DMS79 treated with DMSO at 0.1 percent for 48 hours (cell line): ENCODE results near the gene LSM14A.
"Not testable (repeated sequence)": the region's sequence is repeated elsewhere in the genome, so short reads cannot be mapped to it uniquely, and the experiment has no call there.

Source experiments
- DNase-seq: peaks from one replicate; lab custom pipeline; 2025; lab: John Stamatoyannopoulos, UW

Gene LSM14A

DNA sequence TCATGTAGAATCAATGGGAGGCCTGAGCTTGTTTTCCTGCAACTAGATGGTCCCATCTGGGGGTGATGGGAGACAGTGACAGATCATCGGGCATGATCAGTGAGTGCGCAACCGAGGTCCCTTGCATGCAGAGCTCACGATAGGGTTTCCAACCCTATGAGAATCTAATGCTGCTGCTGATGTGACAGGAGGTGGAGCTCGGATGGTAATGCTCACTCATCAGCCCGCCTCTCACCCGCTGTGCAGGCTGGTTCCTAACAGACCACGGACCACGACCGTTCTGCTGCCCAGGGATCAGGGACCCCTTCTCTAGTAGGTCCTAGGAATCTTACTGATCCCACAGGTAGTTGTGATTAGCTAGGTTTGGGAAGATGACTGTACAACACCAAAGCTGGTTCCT, 58.5 kb downstream of the LSM14A start:
- DNase-seq: no peak

GRCh38 chr19:34231439-34231838, 59.1 kb downstream of the LSM14A start:
- DNase-seq: no peak

DNA sequence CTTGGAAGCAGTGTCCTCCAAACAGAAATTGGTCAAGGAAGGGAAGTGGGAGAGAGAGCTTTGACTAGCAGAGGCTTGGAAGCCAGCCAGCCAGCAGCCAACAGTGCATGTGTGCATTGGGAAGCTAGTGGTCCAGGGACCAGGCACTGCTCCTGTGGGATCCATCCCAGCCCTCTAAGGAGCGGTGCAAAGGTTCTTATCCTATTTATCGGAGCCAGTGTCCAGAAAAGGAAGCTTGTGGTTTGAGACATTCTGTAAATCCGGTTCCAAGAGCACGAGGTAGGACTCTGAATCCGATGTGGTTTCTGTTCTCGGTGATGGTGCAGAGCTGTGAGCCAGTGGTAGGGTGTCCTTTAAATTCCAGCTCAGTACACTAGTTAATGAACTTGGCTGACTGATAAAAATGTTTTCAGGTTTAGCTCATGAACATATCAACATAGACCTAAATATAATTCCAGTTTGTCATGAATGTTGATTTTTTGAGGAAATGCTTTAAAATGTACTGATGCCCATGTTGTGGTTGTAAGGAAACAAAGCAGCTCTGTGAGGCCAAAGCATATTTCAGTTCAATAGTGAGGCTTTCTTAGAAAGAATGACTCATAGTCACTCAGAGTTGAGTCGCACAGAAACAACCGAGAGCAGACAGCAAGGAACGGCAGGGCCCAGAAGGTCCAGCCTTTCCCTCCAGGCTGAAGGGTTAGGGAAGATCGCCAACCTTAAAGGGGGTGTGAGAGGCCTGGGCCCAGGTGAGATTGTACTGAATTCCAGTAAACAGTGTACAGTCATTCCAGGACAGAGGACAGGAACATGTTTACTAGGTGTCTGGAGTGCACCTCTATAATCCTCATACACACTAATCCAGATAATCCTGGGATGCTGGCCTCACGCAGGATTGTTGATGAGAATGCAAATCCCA, 60.5 kb downstream of the LSM14A start:
- DNase-seq: no peak

- DNase-seq: no peak
Measured at GRCh38 chr19:34235425-34235940, 63.2 kb downstream of the LSM14A start.

GRCh38 chr19:34236035-34236987, 64.0 kb downstream of the LSM14A start:
- DNase-seq: no peak

GRCh38 chr19:34237283-34237682, 65.0 kb downstream of the LSM14A start:
- DNase-seq: no peak

- no peak for DNase-seq
Measured at GRCh38 chr19:34237939-34238338, 65.6 kb downstream of the LSM14A start.

DNA sequence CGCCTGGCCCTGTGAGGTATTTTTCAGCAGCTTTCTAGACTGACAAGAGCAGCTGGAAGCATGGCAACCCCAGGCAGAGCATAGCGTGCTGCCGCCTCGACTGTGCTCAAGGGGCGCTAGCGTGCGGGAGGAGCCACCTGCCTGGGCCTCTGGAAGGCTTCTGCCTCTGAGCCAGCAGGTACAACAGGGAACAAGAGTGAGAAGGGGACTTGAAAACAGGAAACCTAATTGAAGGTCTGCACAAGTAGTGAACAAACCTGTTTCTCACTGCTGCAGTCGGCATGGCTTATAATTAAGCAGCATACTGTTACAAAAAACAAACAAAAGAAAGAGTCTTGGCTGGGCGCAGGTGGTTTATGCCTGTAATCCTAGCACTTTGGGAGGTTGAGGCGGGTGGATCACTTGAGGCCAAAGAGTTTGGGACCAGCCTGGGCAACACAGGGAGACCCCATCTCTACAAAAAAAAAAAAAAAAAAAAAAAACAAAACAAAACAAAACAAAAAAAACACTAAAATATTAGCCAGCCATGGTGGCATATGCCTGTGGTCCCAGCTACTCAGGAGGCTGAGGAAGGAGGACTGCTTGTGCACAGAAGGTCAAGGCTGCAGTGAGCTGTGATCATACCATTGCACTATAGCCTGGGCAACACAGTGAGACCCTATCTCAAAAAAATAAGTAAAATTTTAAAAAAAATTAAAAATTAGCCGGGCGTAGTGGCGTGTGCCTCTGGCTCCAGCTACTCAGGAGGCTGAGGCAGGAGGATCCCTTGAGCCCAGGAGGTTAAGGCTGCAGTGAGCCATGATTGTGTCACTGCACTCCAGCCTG, 69.4 kb downstream of the LSM14A start:
- DNase-seq: peak; percentile 72

- not testable (repeated sequence) for DNase-seq
Measured at GRCh38 chr19:34243138-34243875, 71.0 kb downstream of the LSM14A start.

GRCh38 chr19:34243876-34244578, 71.7 kb downstream of the LSM14A start:
- DNase-seq: no peak

DNA sequence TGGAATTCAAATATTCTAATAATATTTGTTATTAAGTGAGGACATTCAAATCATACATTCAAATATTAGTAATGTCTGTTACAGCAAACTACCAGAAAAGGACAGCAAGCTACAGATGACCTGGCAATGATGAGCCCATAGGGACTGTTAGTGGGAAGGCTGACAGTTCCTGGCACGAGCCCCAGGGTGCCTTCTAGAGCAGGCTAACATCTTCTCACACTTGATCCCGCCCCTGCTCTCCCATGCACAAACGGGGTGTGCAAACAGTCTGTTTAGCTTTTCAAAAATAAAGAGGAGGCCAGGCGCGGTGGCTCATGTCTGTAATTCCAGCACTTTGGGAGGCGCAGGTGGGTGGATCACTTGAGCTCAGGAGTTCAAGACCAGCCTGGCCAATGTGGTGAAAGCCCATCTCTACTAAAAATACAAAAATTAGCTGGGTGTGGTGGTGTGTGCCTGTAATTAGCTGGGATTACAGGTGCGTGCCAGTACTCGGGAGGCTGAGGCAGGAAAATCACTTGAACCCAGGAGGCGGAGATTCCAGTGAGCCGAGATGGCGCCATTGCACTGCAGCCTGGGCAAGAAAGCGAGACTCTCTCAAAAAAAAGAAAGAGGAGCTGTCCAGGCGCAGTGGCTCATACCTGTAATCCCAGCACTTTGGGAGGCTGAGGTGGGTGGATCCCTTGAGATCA, 72.5 kb downstream of the LSM14A start:
- no peak for DNase-seq

GRCh38 chr19:34246340-34246739, 74.0 kb downstream of the LSM14A start:
- DNase-seq: no peak

DNA sequence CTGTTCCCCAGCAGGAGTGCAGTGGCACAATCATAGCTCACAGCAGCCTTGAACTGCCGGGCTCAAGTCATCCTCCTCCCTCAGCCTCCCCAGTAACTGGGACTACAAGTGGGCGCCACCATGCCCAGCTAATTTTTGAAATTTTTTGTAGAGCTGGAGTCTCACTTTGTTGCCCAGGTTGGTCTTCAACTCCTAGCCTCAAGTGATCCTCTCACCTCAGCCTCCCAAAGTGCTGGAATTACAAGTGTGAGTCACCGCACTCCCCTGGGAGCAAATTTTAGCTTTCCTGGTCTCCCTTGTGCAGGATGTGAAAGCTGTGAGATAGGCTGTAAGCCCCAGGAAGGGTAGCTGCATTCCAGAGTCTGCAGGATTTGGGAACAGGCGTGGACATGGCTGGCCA, 76.6 kb downstream of the LSM14A start:
- no peak for DNase-seq

- DNase-seq: not testable (repeated sequence)
Measured at GRCh38 chr19:34253167-34253566, 80.9 kb downstream of the LSM14A start.

DNA sequence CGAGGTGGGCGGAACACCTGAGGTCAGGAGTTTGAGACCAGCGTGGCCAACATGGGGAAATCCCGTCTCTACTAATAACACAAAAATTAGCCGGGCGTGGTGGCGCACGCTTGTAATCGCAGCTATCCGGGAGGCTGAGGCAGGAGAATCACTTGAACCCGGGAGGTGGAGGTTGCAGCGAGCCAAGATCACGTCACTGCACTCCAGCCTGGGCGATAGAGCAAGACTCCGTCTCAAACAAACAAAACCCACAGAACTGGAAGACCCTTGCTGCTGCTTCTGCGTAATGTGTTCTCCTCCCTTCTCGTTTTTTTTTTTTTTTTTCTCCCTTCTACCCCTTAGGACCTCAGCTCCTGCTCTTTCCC, 81.4 kb downstream of the LSM14A start:
- DNase-seq: not testable (repeated sequence)

GRCh38 chr19:34254046-34254697, 81.9 kb downstream of the LSM14A start, which contains the start of gene GARRE1:
Gene GARRE1, plus strand, starts transcription at chr19:34254554. Its CDS starts 45,920 bp downstream, at chr19:34300474.
- peak; percentile 52 for DNase-seq

- DNase-seq: peak; percentile 10
Measured at GRCh38 chr19:34254698-34255432, 82.6 kb downstream of the LSM14A start.

GRCh38 chr19:34255546-34255945, 83.2 kb downstream of the LSM14A start:
- DNase-seq: no peak
